GM10847 (cell line): ENCODE results near the gene ANKDD1B.

Experiments used
- POLR2A ChIP-seq: IDR thresholded peaks from 2 replicates; pipeline ENCODE4 v1.6.1; 2011; ENCODE audit not compliant: insufficient read length; ENCODE audit errors: extremely low read depth

ANKDD1B gene

GRCh38 chr5:75648712-75649111, 37.5 kb downstream of the ANKDD1B start:
- no peak for TF ChIP-seq POLR2A

GRCh38 chr5:75651575-75652238, 40.5 kb downstream of the ANKDD1B start:
- no peak for TF ChIP-seq POLR2A

DNA sequence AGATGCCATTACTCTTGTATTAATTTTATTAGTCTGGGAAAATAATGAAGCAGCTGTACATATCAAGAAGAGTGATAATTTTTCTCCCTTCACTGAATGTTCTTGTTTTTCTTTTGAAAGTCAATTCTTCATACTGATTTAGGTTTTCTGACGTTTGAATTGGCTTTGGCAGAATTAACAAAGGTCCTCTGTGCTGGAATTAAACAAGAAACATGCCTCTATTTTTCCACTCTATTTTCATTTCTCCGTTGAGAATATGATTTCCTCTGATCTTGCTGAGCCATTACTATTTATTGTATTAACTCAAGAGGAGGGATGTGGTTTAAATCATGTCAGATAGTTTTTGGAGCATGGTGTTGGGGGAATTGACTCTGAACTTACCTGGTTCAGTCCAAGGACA, 42.3 kb downstream of the ANKDD1B start:
- TF ChIP-seq POLR2A: no peak

GRCh38 chr5:75654693-75655295, 43.5 kb downstream of the ANKDD1B start:
- no peak for TF ChIP-seq POLR2A

GRCh38 chr5:75656311-75657003, 45.2 kb downstream of the ANKDD1B start:
- TF ChIP-seq POLR2A: no peak

DNA sequence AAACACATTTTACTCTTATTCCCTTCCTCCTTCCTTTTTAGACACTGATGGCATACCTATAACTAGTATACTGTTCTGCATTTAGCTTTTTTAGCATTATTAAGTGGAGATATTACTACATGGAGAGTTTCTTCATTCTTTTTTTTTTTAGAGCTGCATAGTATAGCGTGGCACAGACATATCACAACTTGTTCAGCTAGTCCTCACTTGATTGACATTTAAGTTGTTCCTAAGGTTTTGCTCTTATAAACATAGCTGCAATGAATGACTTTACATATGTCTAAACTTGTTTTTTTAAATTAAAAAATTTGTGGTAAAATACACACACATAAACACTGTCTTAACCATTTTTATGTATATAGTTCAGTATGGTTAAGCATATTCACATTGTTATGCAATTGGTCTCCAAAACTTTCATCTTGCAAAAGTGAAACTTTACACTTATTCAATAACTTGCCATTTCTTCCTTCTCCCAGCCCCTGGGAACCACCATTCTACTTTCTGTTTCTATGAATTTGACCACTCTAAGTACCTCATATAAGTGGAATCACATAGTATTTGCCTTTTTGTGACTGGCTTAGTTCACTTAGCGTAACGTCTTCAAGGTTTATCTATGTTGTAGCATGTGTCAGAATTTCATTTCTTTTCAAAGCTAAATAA, 48.7 kb downstream of the ANKDD1B start:
- no peak for TF ChIP-seq POLR2A

- no peak for TF ChIP-seq POLR2A
Observed at GRCh38 chr5:75660678-75661465, 49.6 kb downstream of the ANKDD1B start.

DNA sequence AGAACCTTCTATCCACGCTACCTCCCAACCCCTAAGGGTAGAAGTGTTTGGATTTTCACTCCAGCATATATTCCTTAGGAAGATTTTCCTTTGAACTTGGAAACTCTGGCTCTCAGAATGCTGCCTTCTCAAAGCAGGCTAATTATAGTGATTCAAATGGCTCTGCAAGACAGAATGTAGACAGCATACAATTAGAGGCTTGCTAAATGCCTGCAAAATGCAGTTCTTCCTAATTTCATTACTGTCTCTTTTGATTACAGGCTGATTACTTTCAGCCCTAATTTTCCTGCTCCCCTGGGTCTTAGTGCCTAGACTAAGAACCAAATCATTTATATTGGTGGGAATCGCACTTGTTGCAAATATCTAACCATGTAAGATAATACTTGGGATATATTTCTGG, 50.8 kb downstream of the ANKDD1B start:
- TF ChIP-seq POLR2A: no peak

DNA sequence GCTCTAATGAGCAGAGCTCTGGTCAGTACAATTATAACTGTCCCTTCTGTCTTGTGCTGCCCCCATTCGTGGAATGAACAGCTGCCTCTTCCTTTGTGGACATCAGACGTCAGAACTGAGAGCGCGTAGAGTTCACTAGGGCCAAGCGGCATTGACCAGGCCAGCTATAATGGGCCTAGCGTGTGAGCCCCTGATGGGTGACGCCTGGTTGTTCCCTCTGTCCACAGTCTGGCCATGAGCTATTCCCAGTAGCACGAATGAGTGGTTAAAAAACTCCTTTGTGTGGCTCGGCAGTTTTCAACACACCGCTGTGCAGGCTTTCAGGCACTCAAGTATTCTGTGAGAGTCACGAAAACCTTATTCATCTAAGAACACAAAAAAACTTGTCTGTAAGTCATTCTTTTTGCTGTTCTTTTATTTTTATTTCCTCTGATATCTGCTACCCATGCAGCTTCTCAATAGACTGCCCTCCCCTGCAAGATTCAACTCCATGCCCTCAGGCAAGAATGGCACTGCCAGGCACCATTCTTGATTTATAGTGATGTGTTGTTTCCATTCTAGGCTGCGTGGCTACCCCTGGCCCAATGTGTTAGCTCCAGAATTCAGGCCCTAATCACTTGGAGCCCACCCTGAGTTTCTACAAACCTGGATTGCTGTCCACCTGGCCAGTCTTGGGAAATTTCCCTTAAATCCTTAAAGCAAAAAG, 52.5 kb downstream of the ANKDD1B start:
- no peak for TF ChIP-seq POLR2A

- TF ChIP-seq POLR2A: no peak
Observed at GRCh38 chr5:75664979-75665378, 53.7 kb downstream of the ANKDD1B start.

DNA sequence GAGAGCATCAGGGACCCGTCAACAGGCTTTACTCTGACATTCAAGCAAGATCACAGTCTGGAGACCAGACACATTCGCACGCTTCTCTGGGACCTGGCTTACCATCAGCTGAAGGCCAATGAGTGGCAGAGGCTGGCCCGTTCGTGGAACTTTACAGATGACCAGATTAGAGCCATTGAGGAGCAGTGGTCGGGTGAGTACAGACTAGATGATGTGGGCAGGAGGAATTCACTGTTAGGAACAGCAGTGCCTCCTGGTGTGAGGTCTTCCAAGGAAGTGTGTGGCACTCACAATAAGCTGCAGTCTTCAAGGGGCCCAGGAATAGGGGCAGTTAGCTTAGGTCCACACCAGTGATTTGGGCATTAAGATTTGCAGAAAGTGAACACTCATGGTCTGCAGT, 55.5 kb downstream of the ANKDD1B start:
- no peak for TF ChIP-seq POLR2A

DNA sequence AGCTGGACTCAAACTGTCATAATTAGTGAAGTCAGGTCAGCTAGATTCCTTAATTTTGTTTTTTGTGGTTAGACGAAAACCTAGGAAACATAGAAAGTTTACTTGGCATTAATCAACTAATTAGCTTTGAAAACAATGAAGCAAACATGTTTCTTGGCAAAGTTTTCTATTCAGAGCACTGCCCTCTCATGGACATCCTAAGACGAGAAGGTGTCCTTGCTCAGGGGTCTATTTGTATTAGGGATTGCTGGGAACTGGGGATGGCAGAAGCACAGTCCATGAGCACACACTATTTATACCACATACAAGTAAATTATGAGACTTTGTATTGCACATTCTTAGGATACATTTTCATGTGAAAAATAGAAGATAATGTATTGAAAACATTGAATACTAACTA, 56.3 kb downstream of the ANKDD1B start:
- no peak for TF ChIP-seq POLR2A

- TF ChIP-seq POLR2A: no peak
Observed at GRCh38 chr5:75668445-75668844, 57.2 kb downstream of the ANKDD1B start.

DNA sequence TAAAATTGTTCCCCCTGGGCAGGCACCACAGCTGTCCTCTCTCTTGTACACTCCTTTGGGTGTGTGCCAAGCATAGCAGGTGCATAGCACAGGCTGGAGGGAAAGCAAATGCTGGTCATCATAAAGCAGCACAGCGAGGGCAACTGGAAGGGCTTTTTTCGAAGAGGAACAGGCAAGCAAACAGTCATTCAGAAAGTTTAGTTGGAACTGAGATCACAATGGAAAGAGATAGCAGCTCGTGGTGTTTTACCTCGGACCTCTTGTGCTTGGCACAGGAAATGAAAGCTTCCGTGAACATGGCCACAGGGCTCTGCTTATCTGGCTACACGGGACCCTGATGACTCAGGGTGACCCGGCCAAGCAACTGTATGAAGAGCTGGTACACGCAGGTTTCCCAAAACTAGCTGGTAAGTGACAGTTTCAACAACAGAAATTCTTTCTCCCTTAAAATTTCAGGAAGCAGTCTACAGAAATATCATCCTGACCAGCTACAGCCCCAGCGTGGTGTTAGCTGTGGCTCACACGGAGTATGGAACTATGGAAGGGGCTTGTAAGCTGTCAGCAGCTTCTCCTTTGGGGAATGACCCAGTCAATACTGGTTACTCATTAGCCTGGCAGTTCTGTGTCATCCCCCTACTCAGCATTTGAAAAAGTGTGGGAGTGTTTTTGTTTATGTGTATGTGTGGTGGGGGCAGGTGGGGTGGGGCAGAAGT, 57.9 kb downstream of the ANKDD1B start:
- TF ChIP-seq POLR2A: peak; percentile 28
